Activated CD4-positive, alpha-beta T cell treated with anti-CD3 and anti-CD28 coated beads, Interleukin-2, amount 50 U/mL, for 24 hours (primary cell): ENCODE results near the gene COPB1.

ENCODE experiments used
- DNase-seq, 2 donors: peaks; one replicate each; pipeline ENCODE4 v3.0.0-alpha.2; 2020; ENCODE audit warnings: low read depth in 1 of 2, low spot score in 1 of 2

COPB1 gene

GRCh38 chr11:14518820-14519219, 19.2 kb upstream of the COPB1 start:
- DNase-seq = no peak

- DNase-seq = no peak
Measured at GRCh38 chr11:14513800-14514199, 14.2 kb upstream of the COPB1 start.

GRCh38 chr11:14506532-14506931, 6.9 kb upstream of the COPB1 start:
- no peak for DNase-seq

- no peak for DNase-seq
Measured at GRCh38 chr11:14503023-14503422, 3.4 kb upstream of the COPB1 start.

- no peak for DNase-seq
Measured at GRCh38 chr11:14502039-14502438, 2.4 kb upstream of the COPB1 start.

GRCh38 chr11:14500181-14500651, 605 bp upstream of the COPB1 start:
- peak in 1 of 2 donors; percentile 33 for DNase-seq

GRCh38 chr11:14499178-14499559, 442 bp downstream of the COPB1 start:
- DNase-seq = peak in 1 of 2 donors; percentile 11

- DNase-seq = no peak
Measured at GRCh38 chr11:14480716-14481115, 18.9 kb downstream of the COPB1 start.

GRCh38 chr11:14471127-14471526, 28.5 kb downstream of the COPB1 start:
- no peak for DNase-seq

- no peak for DNase-seq
Measured at GRCh38 chr11:14463623-14464022, 36.0 kb downstream of the COPB1 start.

GRCh38 chr11:14460147-14460546, 39.5 kb downstream of the COPB1 start:
- no peak for DNase-seq

- no peak for DNase-seq
Measured at GRCh38 chr11:14458377-14458776, 41.2 kb downstream of the COPB1 start.

GRCh38 chr11:14455648-14456430, 43.8 kb downstream of the COPB1 start:
- DNase-seq = no peak

GRCh38 chr11:14454861-14455632, 44.6 kb downstream of the COPB1 start:
- no peak for DNase-seq

GRCh38 chr11:14451825-14452224, 47.8 kb downstream of the COPB1 start:
- no peak for DNase-seq

- DNase-seq = no peak
Measured at GRCh38 chr11:14449302-14449714, 50.3 kb downstream of the COPB1 start.

GRCh38 chr11:14448240-14448639, 51.4 kb downstream of the COPB1 start:
- DNase-seq = no peak

- DNase-seq = no peak
Measured at GRCh38 chr11:14446701-14447169, 52.9 kb downstream of the COPB1 start.

GRCh38 chr11:14445542-14446530, 53.8 kb downstream of the COPB1 start:
- no peak for DNase-seq

GRCh38 chr11:14444441-14445189, 55.0 kb downstream of the COPB1 start:
- no peak for DNase-seq
